ENCODE data around the gene RPS21.

- TF ChIP-seq, protein P1, sequence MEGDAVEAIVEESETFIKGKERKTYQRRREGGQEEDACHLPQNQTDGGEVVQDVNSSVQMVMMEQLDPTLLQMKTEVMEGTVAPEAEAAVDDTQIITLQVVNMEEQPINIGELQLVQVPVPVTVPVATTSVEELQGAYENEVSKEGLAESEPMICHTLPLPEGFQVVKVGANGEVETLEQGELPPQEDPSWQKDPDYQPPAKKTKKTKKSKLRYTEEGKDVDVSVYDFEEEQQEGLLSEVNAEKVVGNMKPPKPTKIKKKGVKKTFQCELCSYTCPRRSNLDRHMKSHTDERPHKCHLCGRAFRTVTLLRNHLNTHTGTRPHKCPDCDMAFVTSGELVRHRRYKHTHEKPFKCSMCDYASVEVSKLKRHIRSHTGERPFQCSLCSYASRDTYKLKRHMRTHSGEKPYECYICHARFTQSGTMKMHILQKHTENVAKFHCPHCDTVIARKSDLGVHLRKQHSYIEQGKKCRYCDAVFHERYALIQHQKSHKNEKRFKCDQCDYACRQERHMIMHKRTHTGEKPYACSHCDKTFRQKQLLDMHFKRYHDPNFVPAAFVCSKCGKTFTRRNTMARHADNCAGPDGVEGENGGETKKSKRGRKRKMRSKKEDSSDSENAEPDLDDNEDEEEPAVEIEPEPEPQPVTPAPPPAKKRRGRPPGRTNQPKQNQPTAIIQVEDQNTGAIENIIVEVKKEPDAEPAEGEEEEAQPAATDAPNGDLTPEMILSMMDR (IDR thresholded peaks at IDR 0.05): no peak
- TF ChIP-seq POLR2A (IDR thresholded peaks at IDR 0.05) (no peak), POLR2AphosphoS5 (IDR thresholded peaks at IDR 0.05; ENCODE audit: insufficient read depth in 1 of 2, low read depth in 1 of 2) (no peak)
These were observed 25.5 kb downstream of the RPS21 start for GRCh38 chr20:62412194-62413024.

Data from vagina (tissue), 2 donors.